ENCODE results near the gene CACNG3. TPM values are rescaled to one million over a fixed set of nuclear protein-coding genes. Genes with fewer than 3 reads are reported as not detected.

CACNG3 gene
- total RNA-seq, 1 experiment from 2014 or later = not detected

- DNase-seq (ENCODE audit: low read depth) = no peak
Measured at GRCh38 chr16:24394341-24394740, 138.2 kb downstream of the CACNG3 start.

GRCh38 chr16:24396350-24397271, 140.5 kb downstream of the CACNG3 start:
- DNase-seq (ENCODE audit: low read depth) = no peak

DNA sequence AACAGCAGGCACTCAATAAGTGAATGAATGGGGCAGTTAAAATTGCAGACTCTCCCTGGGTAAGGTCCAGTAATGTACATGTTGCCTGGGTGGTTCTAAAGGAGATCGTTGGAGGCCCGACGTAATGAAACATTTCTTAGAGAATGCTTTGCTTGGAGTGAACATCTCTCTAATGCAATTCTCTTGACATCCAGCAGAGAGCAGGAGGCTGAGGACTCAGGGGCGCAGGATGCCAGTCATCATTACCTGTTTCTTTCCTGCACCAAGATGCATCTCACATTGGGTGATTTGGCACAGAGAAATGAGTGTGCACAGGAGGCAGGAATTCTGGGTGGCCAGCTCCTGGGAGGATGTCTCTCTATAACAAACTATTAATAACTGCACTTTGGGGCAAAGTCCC, 152.9 kb downstream of the CACNG3 start:
- DNase-seq (ENCODE audit: low read depth) = no peak
